ENCODE data around the gene SDHA. TPM values are rescaled to one million over a fixed set of nuclear protein-coding genes. Genes with fewer than 3 reads are reported as not detected.

The SDHA gene
- total and polyA plus RNA-seq, 2 donors from 2014 or later, result 135 to 256 TPM

GRCh38 chr5:200985-201384 is 17.1 kb upstream of the SDHA start:
- intact Hi-C loops (cut with DNase I), result no loop called here
- DNase-seq (peak in 2 of 5 donors; percentile 53 to 54), FAIRE-seq (no peak)
- Histone ChIP-seq H3K4me1 (ENCODE audit: control insufficient read depth in 2 of 3, insufficient read depth in 2 of 3, low read depth in 1 of 3, low read length in 3 of 3) (no peaks in the 10 kb centered on the region), H3K27ac (ENCODE audit: low read depth in 2 of 2, low read length in 2 of 2) (no peak overlapping the region), H3K27me3 (ENCODE audit: control insufficient read depth, insufficient read depth, low read length) (no peaks in the 10 kb centered on the region), H3K36me3 (ENCODE audit: control insufficient read depth in 2 of 3, insufficient read depth in 3 of 3, low read length in 3 of 3) (peaks cover 2 to 14% (median 5%) of the 10 kb centered on the region in 3 donors), H3K9ac (ENCODE audit: low read length in 3 of 3) (no peak overlapping the region), H3K4me3 (ENCODE audit: low read length in 3 of 3) (no peak overlapping the region), H3K9me3 (ENCODE audit: control insufficient read depth in 2 of 3, insufficient read depth in 1 of 3, low read length in 3 of 3) (no peaks in the 10 kb centered on the region)
- no peak for TF ChIP-seq CTCF (IDR thresholded peaks at IDR 0.05; ENCODE audit: borderline replicate concordance, extremely low read depth, insufficient read depth)

DNA sequence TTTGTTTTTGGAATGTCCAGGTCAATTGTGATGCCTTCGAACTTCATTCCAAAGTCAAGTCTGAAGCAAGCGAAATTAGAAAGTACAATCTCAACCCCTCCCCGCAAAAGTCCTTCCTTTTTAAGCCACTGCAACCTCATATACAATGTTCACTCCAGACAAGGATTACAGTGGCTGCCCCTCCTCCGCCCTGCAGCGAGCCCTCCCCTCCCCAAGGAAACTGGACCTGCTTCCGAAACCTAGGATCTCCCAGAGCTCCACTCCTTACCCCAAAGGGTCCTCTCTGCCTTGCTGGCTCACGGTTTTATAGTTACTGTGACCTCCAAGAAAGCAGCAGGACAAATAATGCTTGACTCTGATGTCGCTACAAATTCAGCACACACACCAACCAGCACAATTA is 16.4 kb upstream of the SDHA start:
- TF ChIP-seq CTCF (IDR thresholded peaks at IDR 0.05; ENCODE audit: borderline replicate concordance, extremely low read depth, insufficient read depth), result no peak
- DNase-seq (peak in 1 of 5 donors; percentile 10), FAIRE-seq (no peak)
- no peaks in the 10 kb centered on the region for H3K9me3 ChIP-seq (ENCODE audit: control insufficient read depth in 2 of 3, insufficient read depth in 1 of 3, low read length in 3 of 3)
- no peak overlapping the region for H3K4me3 ChIP-seq (ENCODE audit: low read length in 3 of 3)
- H3K4me1 ChIP-seq (ENCODE audit: control insufficient read depth in 2 of 3, insufficient read depth in 2 of 3, low read depth in 1 of 3, low read length in 3 of 3), result no peaks in the 10 kb centered on the region
- intact Hi-C loops (cut with DNase I), result no loop called here
- no peak overlapping the region for H3K9ac ChIP-seq (ENCODE audit: low read length in 3 of 3)
- no peaks in the 10 kb centered on the region for H3K27me3 ChIP-seq (ENCODE audit: control insufficient read depth, insufficient read depth, low read length)
- H3K36me3 ChIP-seq (ENCODE audit: control insufficient read depth in 2 of 3, insufficient read depth in 3 of 3, low read length in 3 of 3), result peaks cover 2 to 14% (median 5%) of the 10 kb centered on the region in 3 donors
- no peak overlapping the region for H3K27ac ChIP-seq (ENCODE audit: low read depth in 2 of 2, low read length in 2 of 2)

DNA sequence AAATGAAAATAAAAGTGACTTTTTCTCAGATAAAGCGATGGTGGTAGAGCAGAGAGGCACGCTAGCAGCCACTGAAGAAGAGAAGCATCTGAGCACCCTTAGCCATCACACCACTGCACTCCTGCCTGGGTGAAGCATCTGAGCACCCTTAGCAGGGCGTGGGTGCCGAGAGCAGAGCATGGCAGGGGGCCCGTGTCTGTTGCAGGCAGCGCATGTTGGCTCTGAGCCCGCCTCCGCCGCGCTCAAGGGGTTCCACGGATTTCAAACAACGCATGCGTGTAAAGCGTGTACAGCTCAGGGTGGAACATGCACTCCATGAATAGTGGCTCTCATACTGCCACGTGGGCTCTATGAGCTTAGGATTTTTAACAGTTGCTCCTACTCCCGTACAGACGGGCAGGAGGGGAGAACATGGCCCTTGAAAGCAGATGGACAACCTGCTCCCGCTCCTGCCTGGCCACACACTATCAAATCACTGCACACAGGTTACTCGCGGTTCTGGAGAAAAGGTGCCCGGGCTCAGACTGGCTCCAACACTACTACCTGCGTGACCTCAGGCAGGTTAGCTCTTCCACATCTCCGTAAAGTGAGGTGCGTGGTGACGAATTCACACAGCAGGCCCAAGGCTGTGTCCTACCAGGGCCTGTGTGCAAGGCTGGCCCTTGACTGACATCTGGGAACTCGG is 14.7 kb upstream of the SDHA start:
- Histone ChIP-seq H3K9me3 (ENCODE audit: control insufficient read depth in 2 of 3, insufficient read depth in 1 of 3, low read length in 3 of 3) (no peaks in the 10 kb centered on the region), H3K4me1 (ENCODE audit: control insufficient read depth in 2 of 3, insufficient read depth in 2 of 3, low read depth in 1 of 3, low read length in 3 of 3) (no peaks in the 10 kb centered on the region), H3K9ac (ENCODE audit: low read length in 3 of 3) (no peak overlapping the region), H3K36me3 (ENCODE audit: control insufficient read depth in 2 of 3, insufficient read depth in 3 of 3, low read length in 3 of 3) (peaks cover 2 to 14% (median 5%) of the 10 kb centered on the region in 3 donors), H3K4me3 (ENCODE audit: low read length in 3 of 3) (no peak overlapping the region), H3K27me3 (ENCODE audit: control insufficient read depth, insufficient read depth, low read length) (no peaks in the 10 kb centered on the region), H3K27ac (ENCODE audit: low read depth in 2 of 2, low read length in 2 of 2) (no peak overlapping the region)
- intact Hi-C loops (cut with DNase I), result no loop called here
- FAIRE-seq (no peak), DNase-seq (peak in 1 of 5 donors; percentile 53)
- TF ChIP-seq CTCF (IDR thresholded peaks at IDR 0.05; ENCODE audit: borderline replicate concordance, extremely low read depth, insufficient read depth), result no peak
